NK-92 treated with Interleukin-12 subunit alpha and Interleukin-12 subunit beta, amount 100 ng/mL, for 24 hours (cell line): ENCODE data around the gene ANGPT4.
"Not testable (repeated sequence)": the region's sequence is repeated elsewhere in the genome, so short reads cannot be mapped to it uniquely, and the experiment has no call there.

Experiments used
- DNase-seq: peaks from one replicate; lab custom pipeline; 2025; lab: John Stamatoyannopoulos, UW

ANGPT4 gene

GRCh38 chr20:873875-874607 lies 42.1 kb downstream of the ANGPT4 start:
- no peak for DNase-seq

- no peak for DNase-seq
These were observed 43.1 kb downstream of the ANGPT4 start for GRCh38 chr20:872855-873520.

DNA sequence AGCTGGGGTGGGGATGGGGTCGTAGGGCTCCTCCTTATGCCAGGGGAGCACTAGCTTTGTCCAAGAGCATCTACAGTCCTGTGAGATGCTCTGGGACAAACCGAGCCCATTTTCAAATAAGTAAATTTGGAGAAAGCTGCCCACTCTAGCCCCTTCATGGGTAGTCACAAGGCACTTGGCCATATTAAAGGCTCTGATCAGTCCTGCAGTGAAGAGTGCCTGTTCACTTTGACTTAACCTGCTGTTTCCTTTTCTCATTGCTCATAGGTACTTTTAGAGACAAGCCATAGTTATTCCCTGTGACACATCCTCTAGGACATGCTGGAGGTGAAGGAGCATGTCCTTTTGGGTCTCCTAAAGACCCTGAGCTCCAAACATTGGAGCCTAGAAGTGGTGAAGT lies 44.2 kb downstream of the ANGPT4 start:
- DNase-seq = no peak

DNA sequence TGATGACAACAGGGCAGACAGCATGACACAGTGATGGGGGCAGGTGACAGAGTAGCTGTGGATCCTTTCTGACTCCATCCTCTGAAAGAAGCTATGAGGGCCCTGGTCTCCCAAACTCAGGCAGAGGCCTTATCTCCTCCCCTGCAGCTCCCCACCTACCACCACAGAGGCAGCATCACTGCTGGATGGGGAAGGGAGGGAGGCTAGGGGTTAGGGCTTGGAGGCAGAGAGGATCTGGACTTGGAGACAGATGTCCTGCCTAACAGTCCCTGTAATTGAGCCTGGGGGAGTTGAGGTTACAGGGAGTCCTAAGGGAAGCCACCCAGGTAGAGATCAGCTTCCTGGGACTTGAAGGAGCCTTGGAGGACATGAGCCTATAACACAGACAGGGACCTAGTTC lies 44.7 kb downstream of the ANGPT4 start:
- no peak for DNase-seq

GRCh38 chr20:870758-871157 lies 45.4 kb downstream of the ANGPT4 start:
- DNase-seq = no peak

DNA sequence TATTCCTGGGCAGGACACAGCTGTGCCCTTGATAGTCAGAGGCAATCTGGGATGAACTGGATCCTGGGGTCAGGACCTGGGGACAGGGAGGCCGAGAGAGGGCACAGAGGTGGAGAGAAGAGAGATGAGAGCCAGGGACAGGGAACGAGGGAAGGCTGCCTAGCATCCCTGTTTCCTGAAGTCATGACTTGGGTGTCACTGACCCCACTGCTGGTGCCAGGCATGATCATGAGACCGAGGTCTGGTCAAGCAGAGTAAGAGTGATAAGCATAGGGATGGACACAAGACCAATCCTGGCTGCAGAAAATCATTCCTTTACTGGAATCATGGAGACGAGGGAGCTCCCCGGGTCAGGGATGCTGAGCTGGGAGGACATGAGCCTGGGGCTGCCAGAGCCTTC lies 46.5 kb downstream of the ANGPT4 start:
- no peak for DNase-seq

GRCh38 chr20:868279-868678 lies 47.9 kb downstream of the ANGPT4 start:
- DNase-seq = no peak

DNA sequence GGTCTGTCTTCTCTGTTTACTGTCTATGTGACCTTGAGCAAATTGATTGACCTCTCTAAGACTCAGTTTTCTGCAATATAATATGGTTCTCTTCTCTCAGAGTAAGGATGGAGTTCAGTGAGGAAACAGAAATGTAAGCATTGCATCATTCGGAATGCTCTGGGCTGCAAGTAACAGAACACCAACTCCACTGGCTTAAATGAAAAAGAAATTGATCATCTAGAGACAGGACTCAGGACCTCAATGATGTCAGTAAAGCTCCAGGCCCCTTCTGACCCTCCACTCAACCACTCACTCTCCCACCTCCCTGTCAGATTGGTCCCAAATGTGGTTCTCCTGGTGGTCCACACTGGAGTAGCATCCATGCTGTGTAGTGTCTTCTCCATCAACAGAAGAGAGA lies 50.7 kb downstream of the ANGPT4 start:
- no peak for DNase-seq

DNA sequence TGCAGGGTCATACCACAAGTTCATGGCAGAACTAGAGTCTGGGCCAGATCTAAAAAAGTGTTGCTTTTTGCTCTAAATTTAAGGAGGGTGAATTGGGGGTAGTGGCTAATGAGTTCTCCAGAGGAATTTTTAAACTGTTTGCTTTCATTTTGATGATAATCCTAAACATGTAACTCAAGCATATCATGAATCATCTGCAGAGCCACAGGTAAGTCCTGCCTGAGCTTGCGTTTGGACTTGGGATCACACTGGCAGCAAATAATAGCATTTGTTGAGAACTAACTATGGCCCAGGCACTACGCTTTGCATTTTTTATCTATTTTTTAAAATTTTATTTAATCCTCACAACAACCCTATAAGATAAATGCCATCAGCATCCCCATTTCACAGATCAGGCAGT lies 55.2 kb downstream of the ANGPT4 start:
- DNase-seq = no peak

DNA sequence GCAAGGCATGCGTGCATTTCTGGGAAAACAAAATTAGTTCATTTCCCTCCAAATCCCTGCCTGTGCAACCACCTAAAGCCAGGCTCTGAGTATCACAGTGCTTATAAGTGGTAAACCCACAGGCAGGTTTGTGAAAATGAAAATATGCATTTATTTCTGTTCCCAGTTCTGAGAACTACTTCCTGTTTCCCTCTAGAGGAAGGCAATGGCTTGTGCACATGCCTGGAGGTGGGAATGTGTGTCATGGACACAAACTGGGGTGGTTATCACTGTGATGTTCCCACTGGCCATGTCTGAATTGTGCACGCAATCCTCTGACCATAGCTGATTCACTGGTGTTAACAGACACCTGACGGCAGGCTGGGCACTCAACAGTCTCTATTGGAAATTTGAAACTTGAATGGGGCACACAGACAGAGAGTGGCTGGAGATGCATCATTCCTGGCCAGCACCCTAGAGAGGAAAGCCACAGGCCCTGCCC lies 56.3 kb downstream of the ANGPT4 start:
- DNase-seq = no peak

- DNase-seq = no peak
These were observed 58.1 kb downstream of the ANGPT4 start for GRCh38 chr20:858011-858410.

- no peak for DNase-seq
These were observed 59.8 kb downstream of the ANGPT4 start for GRCh38 chr20:856361-856775.

- no peak for DNase-seq
These were observed 60.4 kb downstream of the ANGPT4 start for GRCh38 chr20:855466-856360.

GRCh38 chr20:854601-855000 lies 61.5 kb downstream of the ANGPT4 start:
- no peak for DNase-seq

DNA sequence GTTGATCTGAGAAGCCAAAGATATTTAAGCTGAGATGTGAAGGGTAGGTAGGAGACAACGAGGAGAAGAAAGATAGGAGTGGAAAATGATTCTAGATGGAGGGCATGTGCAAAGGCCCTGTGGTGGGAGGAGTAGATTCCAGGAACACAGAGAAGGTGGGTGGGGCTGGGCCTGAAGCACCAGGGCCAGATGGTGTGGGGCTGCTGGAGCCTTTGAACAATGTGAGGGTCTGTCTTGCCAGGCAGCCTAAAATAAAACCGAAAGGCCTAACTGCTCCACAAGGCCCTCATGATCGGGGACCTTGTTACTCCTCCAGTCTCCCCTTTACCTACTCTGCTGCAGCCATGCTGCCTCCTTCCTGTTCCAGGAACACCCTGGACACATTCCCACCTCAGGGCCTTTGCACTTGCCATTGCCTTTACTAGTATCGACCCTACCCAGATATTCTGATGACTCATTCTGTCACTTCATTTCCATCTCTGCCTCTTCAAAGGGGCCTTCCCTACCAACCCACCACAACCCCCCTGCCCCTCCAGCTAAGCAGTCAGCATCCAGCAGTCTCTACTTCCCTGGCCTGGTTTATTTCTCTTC lies 62.6 kb downstream of the ANGPT4 start:
- no peak for DNase-seq

GRCh38 chr20:848731-849130 lies 67.4 kb downstream of the ANGPT4 start:
- DNase-seq = not testable (repeated sequence)

GRCh38 chr20:848193-848592 lies 67.9 kb downstream of the ANGPT4 start:
- DNase-seq = no peak

DNA sequence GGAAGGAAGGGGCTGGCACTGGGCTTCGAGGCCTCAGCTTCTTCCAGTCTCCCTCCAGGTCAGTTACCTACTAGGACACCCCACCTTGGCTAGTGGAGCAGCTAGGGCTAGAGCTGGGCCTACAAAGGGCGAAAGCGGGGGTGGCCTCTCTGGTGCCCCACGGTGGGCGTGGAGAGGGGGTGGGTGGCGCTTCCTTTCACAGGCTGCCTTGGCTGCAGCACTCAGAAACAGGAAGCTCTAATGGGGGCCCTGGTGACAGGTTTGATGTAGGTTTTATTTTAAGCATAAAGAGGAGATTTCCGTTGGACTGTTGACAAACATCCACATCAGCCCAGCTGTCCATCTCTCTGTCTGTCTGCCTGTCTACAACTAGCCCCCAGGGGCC lies 69.2 kb downstream of the ANGPT4 start:
- DNase-seq = peak; percentile 11

GRCh38 chr20:845941-846893 lies 69.9 kb downstream of the ANGPT4 start:
- DNase-seq = no peak

DNA sequence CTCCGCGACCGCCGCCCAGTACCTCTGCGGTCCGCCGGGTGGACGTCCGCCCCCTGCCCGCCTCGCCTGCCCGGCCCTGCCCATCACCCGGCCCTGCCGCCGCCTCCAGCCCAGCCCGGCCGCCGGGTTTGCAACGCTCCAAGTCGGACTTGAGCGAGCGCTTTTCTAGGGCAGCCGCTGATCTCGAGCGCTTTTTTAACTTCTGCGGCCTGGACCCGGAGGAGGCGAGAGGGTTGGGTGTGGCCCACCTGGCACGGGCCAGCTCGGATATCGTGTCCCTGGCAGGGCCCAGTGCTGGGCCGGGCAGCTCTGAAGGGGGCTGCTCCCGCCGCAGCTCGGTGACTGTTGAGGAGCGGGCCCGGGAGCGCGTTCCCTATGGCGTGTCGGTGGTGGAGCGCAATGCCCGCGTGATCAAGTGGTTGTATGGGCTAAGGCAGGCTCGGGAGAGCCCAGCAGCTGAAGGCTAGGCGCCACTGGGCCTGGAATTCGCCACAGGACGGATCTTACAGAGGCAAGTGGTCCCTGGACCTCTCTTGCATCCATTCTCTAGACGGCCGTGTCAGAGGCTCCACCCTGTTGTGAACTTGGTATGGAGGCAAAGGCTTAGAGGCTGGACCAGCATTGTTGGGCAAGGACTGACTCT lies 70.8 kb downstream of the ANGPT4 start:
- no peak for DNase-seq
